RPMI8226 (cell line): ENCODE results near the gene GALNT17.
A peak's percentile ranks its signal among the peaks of the same experiment; 100 is the strongest.

Experiments used
- DNase-seq: peaks from one replicate; pipeline ENCODE4 v3.0.0-alpha.2; 2015

GALNT17 gene

DNA sequence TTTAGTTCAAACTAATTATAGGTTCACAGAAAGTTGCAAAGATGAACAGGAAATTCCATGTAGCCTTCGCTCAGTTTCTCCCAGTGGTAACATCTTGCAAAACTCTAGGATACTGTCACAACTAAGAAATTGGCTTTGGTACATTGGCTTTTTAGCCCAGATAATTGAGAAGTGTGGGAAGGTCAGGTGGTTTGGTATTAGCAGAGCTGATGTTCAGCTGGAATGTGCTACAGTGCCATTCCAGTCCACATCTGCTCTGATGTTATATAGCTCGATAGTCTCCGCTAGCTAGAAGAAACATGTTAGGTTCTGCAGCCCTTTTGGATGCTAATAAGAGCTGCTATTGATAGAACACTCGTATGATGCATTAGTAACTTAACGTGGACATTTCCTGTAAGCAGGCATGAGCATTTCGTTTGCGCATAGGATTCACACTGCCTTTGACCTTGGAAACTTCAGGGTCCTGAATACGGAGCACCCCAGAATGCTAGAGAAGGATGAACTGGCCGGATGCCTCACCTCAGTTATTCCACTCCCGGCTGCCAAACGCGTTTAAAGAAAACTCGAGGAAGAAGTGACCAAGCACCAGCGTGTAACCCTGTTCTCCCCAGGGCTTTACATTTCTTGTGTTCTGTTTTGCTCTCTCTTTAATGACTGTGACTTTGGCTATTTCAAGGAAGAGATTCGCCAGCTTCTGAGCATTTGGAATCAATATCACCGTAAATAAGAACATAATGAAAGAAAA, 271.4 kb downstream of the GALNT17 start:
- no peak for DNase-seq

GRCh38 chr7:71404726-71405345, 272.9 kb downstream of the GALNT17 start:
- DNase-seq: no peak

DNA sequence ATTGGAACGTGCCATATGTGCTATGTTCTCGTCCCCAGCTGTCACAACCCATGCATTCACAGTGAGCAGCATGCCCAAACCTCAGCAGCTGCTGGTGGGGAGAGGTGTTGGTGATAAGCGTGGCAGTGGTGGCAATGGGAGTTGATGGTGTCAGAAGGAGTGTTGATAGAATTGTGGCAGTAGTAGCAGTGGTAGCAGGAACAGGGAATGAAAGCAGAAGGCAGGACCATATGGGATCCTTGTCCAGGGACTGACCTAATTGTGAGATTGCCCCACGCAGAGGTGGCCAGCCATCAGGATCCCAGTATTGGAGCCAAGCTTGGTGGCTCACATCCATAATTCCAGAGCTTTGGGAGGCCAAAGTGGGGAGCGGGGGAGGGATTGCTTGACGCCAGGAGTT, 276.3 kb downstream of the GALNT17 start:
- DNase-seq: no peak

GRCh38 chr7:71409550-71410157, 277.7 kb downstream of the GALNT17 start:
- DNase-seq: no peak

DNA sequence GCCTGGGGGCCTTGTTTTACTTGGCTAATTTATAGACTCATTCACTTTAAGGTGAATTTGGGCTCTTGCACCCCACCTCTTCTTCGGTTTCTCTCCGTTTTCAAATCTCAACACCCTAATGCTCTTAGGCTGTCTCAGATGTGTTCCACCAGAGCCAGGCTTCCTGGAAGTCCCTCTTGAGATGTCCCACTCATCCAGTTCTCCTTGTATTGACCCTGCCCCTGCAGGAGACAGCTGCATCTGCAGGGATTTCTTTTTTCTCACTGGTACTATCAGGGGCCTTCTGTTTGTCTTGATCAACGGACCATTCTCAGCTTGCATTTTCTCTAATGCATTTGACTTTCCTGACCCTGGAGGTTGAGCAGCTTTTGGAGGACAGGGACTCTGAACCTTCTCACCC, 279.5 kb downstream of the GALNT17 start:
- DNase-seq: no peak

DNA sequence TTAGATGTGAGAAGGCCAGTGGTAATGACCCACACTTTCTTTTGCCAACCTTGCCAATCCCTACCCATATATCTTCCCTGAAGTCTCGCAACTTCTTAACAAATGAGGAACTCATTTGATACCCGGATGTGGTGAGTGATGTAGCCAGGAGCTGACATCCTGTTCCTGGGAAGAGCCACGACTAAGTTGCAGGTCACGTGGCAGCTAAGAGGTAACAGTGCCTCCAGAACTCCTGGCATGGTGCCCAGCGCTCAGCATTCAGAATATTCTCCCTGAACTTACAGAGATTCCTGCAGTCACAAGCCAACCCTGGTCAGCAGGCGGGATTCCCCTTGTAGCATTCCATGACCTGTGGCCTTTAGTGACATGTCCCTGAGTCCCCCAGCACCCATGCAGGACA, 282.5 kb downstream of the GALNT17 start:
- peak; percentile 75 for DNase-seq

- DNase-seq: no peak
Observed at GRCh38 chr7:71419546-71420337, 287.8 kb downstream of the GALNT17 start.

GRCh38 chr7:71422104-71422503, 290.2 kb downstream of the GALNT17 start:
- no peak for DNase-seq

DNA sequence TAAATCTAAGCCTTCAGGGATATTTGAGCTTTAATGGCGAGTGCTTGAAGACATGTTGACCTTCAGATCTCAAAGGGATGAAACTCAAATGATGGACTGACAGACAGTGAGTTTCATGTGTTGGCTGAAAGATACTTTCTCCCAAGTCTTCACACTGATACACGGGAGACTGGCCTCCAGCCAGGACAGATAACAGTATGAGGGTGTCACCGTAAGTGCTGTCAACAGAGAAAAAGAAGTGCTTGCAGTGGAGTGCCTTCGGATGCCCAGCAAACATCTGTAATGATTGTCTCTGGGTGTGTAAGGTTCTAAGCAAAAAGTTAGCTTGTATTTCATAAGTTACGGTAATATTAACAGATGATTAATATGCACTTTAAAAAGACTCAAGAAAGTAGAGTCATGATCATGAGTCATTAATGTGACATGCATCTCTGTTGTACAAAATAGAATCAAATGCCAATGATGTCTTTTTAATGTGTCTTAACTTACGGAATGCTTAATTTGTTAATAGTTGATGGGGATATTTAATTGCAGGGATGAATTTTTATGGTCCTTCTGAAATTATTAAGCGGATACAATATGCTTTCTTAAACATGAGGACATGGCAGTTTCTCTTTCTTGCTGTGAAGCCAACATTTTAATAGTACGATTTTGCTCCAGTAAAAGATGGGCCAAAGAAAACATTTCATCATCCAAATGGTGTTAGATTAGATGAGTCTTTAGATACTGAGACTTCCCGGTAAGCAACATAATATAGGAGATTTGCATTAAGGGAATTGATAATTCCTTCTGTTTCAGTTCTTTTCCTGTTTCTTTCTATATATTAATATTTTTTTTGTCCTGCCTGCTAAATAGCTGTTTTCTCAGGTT, 292.5 kb downstream of the GALNT17 start:
- no peak for DNase-seq

DNA sequence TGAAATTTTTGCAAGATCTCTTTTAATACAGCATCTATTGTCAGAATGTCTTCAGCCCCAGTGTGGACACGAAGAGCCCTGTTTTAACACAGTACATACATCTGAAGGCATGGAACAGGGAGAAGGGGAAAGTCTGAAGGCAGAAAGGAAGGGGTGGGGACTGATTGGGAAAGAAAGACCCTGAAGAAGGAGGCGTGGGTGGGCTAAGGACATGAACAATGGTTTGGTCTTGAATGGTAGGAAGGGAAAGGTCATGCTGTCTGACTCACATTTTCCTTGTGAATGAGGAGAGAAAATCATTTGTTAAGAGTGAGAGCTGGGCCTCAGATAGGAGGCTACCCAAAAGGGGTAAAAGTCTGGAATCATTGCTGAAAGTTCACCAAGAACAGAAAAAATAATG, 297.1 kb downstream of the GALNT17 start:
- no peak for DNase-seq

DNA sequence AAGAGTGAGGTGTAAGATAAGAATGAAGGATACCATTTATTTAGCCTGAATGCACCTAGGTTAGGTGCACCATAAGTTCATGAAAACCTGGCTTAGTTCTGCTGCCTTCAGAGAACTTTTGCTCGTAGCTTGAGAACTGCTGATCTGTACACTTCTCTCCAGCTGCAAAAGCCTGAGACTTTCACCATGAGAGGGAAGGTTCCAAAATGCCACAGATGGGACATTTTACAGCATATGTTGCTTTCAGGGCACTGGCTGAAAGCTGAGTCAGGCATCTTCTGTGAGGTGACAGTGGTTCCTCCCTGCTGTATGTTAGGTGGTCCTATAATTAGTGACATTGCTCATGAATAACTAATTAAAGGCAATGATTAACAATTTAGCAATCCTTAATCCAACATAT, 298.3 kb downstream of the GALNT17 start:
- DNase-seq: peak; percentile 60

DNA sequence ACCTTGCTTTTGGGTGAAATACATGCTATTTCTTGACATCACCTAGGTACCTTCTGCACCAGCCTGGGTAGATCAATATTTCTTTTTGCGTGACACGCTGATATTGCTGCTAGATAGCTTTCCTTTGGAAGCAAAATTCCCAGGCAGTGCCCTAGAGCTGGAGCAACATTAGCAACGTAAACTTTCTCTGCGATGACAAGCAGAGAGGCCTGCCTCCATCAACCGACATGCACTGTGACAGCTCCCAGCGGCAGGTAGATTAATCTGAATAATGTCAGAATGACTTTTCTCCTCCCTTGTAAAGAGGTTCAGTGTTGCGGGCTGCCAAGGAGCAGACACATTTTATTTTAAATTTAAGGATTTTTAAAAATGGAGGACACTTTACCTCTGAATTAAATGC, 307.4 kb downstream of the GALNT17 start:
- DNase-seq: no peak

- peak; percentile 63 for DNase-seq
Observed at GRCh38 chr7:71442492-71443190, 310.7 kb downstream of the GALNT17 start.

DNA sequence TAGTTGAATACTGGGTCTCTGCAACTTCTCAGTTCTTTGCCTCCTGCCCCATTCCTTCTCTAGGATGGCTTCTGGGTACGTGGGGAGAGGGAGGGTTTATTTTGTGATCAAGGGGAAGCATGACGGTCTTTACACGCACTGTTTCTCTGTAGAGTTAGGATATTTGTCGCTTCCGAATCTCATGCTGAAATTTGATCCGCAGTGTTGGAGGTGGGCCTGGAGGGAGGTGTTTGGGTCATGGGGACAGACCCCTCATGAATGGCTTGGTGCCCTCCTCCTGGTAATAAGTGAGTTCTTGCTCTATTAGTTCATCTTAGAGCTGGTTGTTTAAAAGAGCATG, 311.2 kb downstream of the GALNT17 start:
- DNase-seq: no peak

DNA sequence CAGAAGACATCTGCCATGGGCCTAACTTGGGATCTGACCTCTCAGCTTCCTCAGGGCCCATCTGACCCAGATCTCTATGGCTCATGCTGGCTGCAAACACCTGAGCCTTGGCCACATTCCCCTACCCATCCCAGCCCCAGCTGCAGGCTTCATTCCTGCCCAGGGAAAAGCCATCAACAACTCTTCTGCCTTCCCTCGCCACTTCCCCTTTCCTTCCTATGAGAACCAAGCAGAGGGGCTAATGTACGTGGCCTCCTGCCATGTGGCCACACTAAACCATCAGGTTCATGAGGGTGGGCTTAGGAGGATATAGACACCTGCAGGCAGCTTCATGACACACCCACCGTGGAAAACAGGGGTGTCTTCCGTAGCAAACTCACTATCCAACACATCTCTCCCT, 312.2 kb downstream of the GALNT17 start:
- no peak for DNase-seq

- DNase-seq: no peak
Observed at GRCh38 chr7:71453630-71454029, 321.7 kb downstream of the GALNT17 start.

- no peak for DNase-seq
Observed at GRCh38 chr7:71454981-71455380, 323.0 kb downstream of the GALNT17 start.

DNA sequence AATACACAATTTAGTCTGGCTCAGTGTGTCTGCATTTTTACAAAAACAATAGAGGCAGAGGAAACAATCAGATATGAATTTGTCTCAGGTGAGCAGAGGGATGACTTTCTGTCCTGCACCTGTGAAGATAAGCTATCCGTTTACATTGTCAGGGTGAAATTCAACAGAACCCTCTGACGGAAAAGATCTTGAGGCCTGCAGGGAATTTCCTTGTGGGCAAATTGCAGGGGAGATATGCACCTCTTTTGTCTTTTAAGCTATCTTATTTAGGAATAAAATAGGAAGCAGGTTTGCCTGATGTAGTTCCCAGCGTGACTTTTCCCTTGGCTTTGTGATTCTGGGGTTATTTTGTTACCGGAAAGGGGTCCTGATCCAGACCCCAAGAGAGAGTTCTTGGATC, 325.1 kb downstream of the GALNT17 start:
- DNase-seq: no peak

DNA sequence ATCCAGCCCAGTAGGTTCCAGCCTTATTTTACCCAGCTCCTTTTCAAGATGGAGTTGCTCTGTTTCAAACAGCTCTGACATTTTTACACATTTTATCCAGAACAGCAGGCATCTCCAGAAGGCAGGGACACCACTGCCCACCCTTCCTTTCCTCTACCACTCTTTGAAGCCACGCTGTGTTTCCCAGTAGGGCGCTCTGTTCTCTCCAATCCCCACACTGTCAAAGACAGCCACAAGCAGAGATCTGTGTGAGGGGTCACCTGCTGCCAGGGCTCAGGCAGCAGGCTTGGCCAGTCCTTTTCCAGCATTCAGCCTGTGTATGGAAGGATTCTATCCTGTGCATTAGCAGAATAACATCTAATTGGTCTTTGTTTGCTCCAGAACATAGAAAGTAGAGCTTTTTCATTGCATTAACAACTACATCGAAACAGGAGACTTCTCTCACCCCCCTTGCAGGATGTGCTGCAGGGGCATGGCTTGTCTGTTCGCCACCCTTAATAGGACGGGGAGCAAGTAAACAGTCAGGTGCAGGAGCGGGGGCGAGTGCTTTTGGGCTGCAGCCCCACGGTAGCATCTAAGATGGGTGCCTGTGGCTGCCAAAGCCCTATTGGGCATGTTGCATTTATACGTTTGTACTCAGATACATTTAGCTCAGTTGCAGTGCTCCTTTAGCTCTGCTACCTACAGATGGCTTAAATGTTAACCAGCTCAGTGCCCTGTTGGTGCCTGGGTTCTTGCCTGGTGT, 326.1 kb downstream of the GALNT17 start:
- no peak for DNase-seq

GRCh38 chr7:71459132-71459531, 327.2 kb downstream of the GALNT17 start:
- no peak for DNase-seq

DNA sequence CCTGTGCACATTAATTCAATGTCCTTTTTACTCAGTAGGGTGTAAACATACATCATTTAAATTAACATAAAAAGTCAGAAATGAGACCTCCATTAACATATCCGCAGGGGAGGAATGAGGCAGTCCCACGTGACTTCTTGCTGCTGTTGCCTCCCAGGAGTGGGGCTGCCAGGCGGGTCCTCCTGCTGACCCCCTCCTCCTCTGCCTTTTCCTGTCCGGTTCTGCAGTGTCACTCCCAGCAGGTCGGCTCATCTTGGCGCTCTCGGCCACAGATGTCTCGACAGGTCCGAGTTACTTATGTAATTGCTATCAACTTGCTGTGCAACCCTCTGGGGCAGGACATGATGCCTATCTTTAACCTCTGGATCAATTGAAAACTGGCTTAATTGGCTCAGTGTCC, 329.6 kb downstream of the GALNT17 start:
- no peak for DNase-seq
